GM12873 (cell line): ENCODE results near the gene SVEP1.

Source experiments
- TF ChIP-seq, protein P1 (sequence below): IDR thresholded peaks from 2 replicates; pipeline ENCODE4 v1.5.1; 2012; ENCODE audit warnings: low read depth, mild to moderate bottlenecking, moderate library complexity, low read length, control low read depth; ENCODE audit not compliant: insufficient read depth; ENCODE audit errors: missing control alignments

Gene SVEP1

DNA sequence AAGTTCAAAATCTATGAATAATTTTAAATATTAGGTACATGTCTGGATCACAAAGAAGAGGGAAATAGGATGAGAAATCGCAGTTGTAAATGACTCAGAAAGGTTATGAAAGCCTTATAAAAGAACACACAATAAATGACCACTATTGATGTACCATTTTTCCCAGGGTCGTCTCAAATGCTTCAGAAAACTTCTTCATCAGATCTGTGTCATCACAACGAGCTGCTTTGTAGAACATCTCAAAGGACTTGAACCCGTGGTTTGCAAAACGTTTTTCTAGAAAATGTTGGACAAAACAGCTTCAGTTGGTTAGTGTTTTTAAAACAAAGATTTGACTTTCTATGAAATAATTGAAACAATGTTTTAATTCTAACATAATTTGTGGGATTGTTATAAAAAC, 100.1 kb downstream of the SVEP1 start:
- TF ChIP-seq, protein P1, sequence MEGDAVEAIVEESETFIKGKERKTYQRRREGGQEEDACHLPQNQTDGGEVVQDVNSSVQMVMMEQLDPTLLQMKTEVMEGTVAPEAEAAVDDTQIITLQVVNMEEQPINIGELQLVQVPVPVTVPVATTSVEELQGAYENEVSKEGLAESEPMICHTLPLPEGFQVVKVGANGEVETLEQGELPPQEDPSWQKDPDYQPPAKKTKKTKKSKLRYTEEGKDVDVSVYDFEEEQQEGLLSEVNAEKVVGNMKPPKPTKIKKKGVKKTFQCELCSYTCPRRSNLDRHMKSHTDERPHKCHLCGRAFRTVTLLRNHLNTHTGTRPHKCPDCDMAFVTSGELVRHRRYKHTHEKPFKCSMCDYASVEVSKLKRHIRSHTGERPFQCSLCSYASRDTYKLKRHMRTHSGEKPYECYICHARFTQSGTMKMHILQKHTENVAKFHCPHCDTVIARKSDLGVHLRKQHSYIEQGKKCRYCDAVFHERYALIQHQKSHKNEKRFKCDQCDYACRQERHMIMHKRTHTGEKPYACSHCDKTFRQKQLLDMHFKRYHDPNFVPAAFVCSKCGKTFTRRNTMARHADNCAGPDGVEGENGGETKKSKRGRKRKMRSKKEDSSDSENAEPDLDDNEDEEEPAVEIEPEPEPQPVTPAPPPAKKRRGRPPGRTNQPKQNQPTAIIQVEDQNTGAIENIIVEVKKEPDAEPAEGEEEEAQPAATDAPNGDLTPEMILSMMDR: no peak

- TF ChIP-seq, protein P1: no peak
These were observed 103.3 kb downstream of the SVEP1 start for GRCh38 chr9:110476251-110476650.

DNA sequence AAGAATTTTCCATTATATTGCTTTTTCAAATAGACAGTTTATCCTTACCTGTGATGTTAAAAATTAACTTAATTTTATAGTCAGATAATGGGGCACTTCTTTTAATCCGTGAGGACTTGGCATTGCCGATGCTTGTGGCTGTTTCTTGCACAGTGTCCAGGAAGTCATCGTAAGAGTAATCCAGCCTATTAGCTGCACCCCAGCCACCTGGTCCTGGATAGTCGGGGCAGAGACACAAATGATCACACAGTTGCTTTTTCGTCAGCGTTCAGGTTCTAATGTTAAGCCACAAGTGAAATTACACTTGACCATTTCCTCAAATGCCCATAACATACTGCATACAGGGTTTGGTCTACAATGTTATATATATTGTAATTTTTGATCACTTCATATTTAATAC, 107.4 kb downstream of the SVEP1 start:
- TF ChIP-seq, protein P1: no peak

GRCh38 chr9:110468950-110469349, 110.6 kb downstream of the SVEP1 start:
- TF ChIP-seq, protein P1: no peak

GRCh38 chr9:110465190-110465589, 114.4 kb downstream of the SVEP1 start:
- TF ChIP-seq, protein P1: no peak

- TF ChIP-seq, protein P1: no peak
These were observed 115.2 kb downstream of the SVEP1 start for GRCh38 chr9:110464321-110464720.

DNA sequence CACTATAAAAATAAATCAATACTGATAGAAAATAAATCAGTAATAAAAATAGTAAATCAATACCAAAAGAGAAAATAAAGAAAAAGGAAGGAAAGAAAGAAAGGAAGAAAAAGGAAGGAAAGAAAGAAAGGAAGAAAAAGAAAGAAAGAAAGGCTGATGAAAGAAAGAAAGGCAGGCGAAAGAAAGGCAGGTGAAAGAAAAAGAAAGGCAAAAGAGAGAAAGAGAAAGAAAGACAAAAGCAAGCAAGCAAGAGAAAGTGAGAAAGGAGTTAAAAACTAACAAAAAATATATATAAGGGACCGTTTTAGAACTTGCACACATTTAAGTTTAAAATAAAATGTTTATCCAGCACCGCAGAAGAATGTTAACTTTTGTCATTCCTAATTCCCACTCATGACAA, 116.0 kb downstream of the SVEP1 start:
- TF ChIP-seq, protein P1: no peak
